PFSK-1 (cell line): Measurements from ENCODE around the gene DNM1.

ENCODE experiments used
- FOXP2 ChIP-seq: optimal IDR thresholded peaks from 2 replicates; pipeline ENCODE3; 2011; ENCODE audit warnings: borderline replicate concordance, control low read depth, inconsistent platforms; ENCODE audit not compliant: insufficient read depth; ENCODE audit errors: extremely low read length, extremely low read depth
- POLR2AphosphoS5 ChIP-seq: IDR thresholded peaks from 2 replicates; pipeline ENCODE4 v1.6.1; 2012; ENCODE audit warnings: low read depth, mild to moderate bottlenecking, control low read depth, low read length, moderate library complexity
- REST ChIP-seq, 2 experiments: IDR thresholded peaks; 2 replicates each; pipeline versions ENCODE4 v1.6.1 to v1.8.0; 2011 to 2012; ENCODE audit warnings: low read depth in 2 of 2, low read length in 2 of 2, control low read depth in 1 of 2, inconsistent platforms in 1 of 2, mild to moderate bottlenecking in 1 of 2, moderate library complexity in 1 of 2; ENCODE audit not compliant: insufficient read depth in 1 of 2
- SIN3A ChIP-seq: IDR thresholded peaks from 2 replicates; pipeline ENCODE4 v1.6.1; 2012; ENCODE audit warnings: mild to moderate bottlenecking, low read length, moderate library complexity, borderline replicate concordance; ENCODE audit not compliant: insufficient read depth
- TAF1 ChIP-seq: IDR thresholded peaks from 2 replicates; pipeline ENCODE4 v1.6.1; 2012; ENCODE audit warnings: low read length, control low read depth, borderline replicate concordance; ENCODE audit not compliant: insufficient read depth

The DNM1 gene

GRCh38 chr9:128203707-128204551 is 750 bp downstream of the DNM1 start:
- TF ChIP-seq FOXP2 (no peak), SIN3A (no peak), REST (IDR thresholded peaks at IDR 0.05; ENCODE audit: insufficient read depth in 1 of 2, low read depth in 2 of 2, low read length in 2 of 2) (no peak), TAF1 (no peak), POLR2AphosphoS5 (no peak)

DNA sequence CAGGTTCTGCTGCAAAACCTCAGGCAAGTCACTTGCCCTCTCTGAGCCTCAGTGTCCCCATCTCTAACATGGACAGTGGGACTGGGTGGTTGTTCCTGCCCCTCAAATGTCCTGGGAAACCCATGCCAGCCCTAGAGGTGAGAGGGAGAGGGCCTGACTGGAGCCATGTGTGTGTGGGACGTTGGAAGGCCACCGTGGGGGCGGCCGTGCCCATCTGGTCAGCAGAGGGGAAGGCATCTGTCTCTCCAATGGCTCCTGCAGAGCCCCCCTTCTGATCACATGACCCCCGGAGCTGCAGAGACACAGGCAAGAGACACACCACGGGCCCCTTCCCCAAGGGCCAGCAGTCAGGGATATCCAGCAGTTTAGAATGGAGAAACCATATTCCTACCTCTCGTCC is 1.7 kb downstream of the DNM1 start:
- TF ChIP-seq FOXP2, result no peak
- no peak for TF ChIP-seq POLR2AphosphoS5
- TF ChIP-seq REST (IDR thresholded peaks at IDR 0.05; ENCODE audit: insufficient read depth in 1 of 2, low read depth in 2 of 2, low read length in 2 of 2), result no peak
- TF ChIP-seq TAF1, result no peak
- no peak for TF ChIP-seq SIN3A

DNA sequence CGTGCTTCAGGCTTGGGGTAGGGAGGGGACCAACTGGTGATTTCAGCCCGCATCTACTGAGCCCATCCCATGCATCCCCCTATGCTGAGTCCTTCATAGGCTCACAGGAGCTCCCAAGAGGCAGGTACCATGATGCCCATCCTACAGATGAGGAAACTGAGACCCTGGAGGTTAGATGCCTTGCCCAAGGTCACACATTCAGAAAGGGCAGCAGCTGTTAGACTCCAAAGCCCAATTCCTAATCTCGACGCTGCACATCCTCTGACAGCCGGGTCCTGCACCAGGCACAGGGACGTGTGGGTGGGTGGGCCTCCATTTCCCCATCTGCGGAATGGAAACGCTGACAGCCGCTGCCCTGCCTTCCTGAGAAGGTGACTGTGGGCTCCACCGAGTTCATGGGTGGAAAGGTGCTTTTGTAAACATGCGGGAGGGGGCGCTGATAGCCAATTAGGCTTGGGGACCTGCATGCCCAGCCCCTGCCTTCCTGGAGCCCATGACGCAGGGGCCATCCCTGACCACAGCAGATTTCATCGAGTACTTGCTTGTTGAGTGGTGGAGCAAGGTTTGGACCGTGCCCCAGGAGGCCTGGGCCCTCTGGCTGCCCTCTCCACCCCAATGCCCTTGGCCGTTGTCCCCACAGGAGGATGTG is 2.2 kb downstream of the DNM1 start:
- TF ChIP-seq POLR2AphosphoS5, result no peak
- no peak for TF ChIP-seq FOXP2
- TF ChIP-seq SIN3A, result no peak
- TF ChIP-seq REST (IDR thresholded peaks at IDR 0.05; ENCODE audit: insufficient read depth in 1 of 2, low read depth in 2 of 2, low read length in 2 of 2), result no peak
- no peak for TF ChIP-seq TAF1

- TF ChIP-seq POLR2AphosphoS5 (no peak), FOXP2 (no peak), TAF1 (no peak), SIN3A (no peak), REST (IDR thresholded peaks at IDR 0.05; ENCODE audit: insufficient read depth in 1 of 2, low read depth in 2 of 2, low read length in 2 of 2) (no peak)
These were observed 3.3 kb downstream of the DNM1 start for GRCh38 chr9:128206484-128206883.
